ENCODE data around the gene LAMP1. TPM values are rescaled to one million over a fixed set of nuclear protein-coding genes. Genes with fewer than 3 reads are reported as not detected.
A peak's percentile ranks its signal among the peaks of the same experiment; 100 is the strongest.
"Not testable (repeated sequence)": the region's sequence is repeated elsewhere in the genome, so short reads cannot be mapped to it uniquely, and the experiment has no call there.

LAMP1 gene
- 169 and 251 TPM in 2 replicates for total RNA-seq

- DNase-seq (ENCODE audit: low read depth in 2 of 2), result peak; percentile 98 to 99
Measured at GRCh38 chr13:113296823-113297369, at the start of gene LAMP1. Gene LAMP1, plus strand, starts transcription at chr13:113297239. Its CDS starts 196 bp downstream, at chr13:113297435.

- DNase-seq (ENCODE audit: low read depth in 2 of 2), result no peak
Measured at GRCh38 chr13:113252516-113253095, 44.4 kb upstream of the LAMP1 start.

- not testable (repeated sequence) for DNase-seq (ENCODE audit: low read depth in 2 of 2)
Measured at GRCh38 chr13:113257908-113258307, 39.1 kb upstream of the LAMP1 start.

- DNase-seq (ENCODE audit: low read depth in 2 of 2), result no peak
Measured at GRCh38 chr13:113258321-113259054, 38.6 kb upstream of the LAMP1 start.

GRCh38 chr13:113260996-113261395 is 36.0 kb upstream of the LAMP1 start:
- DNase-seq (ENCODE audit: low read depth in 2 of 2), result no peak

- DNase-seq (ENCODE audit: low read depth in 2 of 2), result not testable (repeated sequence)
Measured at GRCh38 chr13:113263016-113263415, 34.0 kb upstream of the LAMP1 start.

GRCh38 chr13:113267642-113268405 is 29.2 kb upstream of the LAMP1 start:
- DNase-seq (ENCODE audit: low read depth in 2 of 2), result no peak

GRCh38 chr13:113272031-113272430 is 25.0 kb upstream of the LAMP1 start:
- no peak for DNase-seq (ENCODE audit: low read depth in 2 of 2)

GRCh38 chr13:113272701-113273181 is 24.3 kb upstream of the LAMP1 start:
- DNase-seq (ENCODE audit: low read depth in 2 of 2), result no peak

GRCh38 chr13:113273321-113273720 is 23.7 kb upstream of the LAMP1 start:
- no peak for DNase-seq (ENCODE audit: low read depth in 2 of 2)

GRCh38 chr13:113273851-113274590 is 23.0 kb upstream of the LAMP1 start:
- DNase-seq (ENCODE audit: low read depth in 2 of 2), result peak in 1 of 2 donors; percentile 57

GRCh38 chr13:113274721-113275120 is 22.3 kb upstream of the LAMP1 start:
- DNase-seq (ENCODE audit: low read depth in 2 of 2), result no peak

- peak; percentile 65 to 71 for DNase-seq (ENCODE audit: low read depth in 2 of 2)
Measured at GRCh38 chr13:113275387-113275786, 21.7 kb upstream of the LAMP1 start.

GRCh38 chr13:113280126-113280525 is 16.9 kb upstream of the LAMP1 start:
- DNase-seq (ENCODE audit: low read depth in 2 of 2), result no peak

GRCh38 chr13:113283904-113284303 is 13.1 kb upstream of the LAMP1 start:
- no peak for DNase-seq (ENCODE audit: low read depth in 2 of 2)

GRCh38 chr13:113288880-113289279 is 8.2 kb upstream of the LAMP1 start:
- no peak for DNase-seq (ENCODE audit: low read depth in 2 of 2)

GRCh38 chr13:113291129-113291528 is 5.9 kb upstream of the LAMP1 start:
- DNase-seq (ENCODE audit: low read depth in 2 of 2), result no peak

GRCh38 chr13:113292021-113292862 is 4.8 kb upstream of the LAMP1 start:
- DNase-seq (ENCODE audit: low read depth in 2 of 2), result no peak

- DNase-seq (ENCODE audit: low read depth in 2 of 2), result no peak
Measured at GRCh38 chr13:113293686-113294085, 3.4 kb upstream of the LAMP1 start.

- DNase-seq (ENCODE audit: low read depth in 2 of 2), result no peak
Measured at GRCh38 chr13:113295776-113296175, 1.3 kb upstream of the LAMP1 start.

Data from lung microvascular endothelial cell (primary cell).